T-cell (primary cell): Measurements from ENCODE around the gene RSAD1. TPM values are rescaled to one million over a fixed set of nuclear protein-coding genes. Genes with fewer than 3 reads are reported as not detected.

Experiments used
- ATAC-seq, 4 experiments: fragments of 200-7000 bp in 3 of 4; fragments of 150-1000 bp in 1 of 4; cut with Tn5 transposase; replicated peaks in 1 of 4; 1 replicate in 3 of 4; 2 replicates in 1 of 4; pipeline ENCODE4 v1.10.0; 2021; ENCODE audit warnings: moderate library complexity in 3 of 4, mild to moderate bottlenecking in 2 of 4, moderate number of reproducible peaks in 1 of 4
- CTCF ChIA-PET, 2 donors: fragments of 300-600 bp; sonication (Branson Sonifier 250); formaldehyde crosslinking; loops; one replicate each; lab custom pipeline; 2022; ENCODE audit warnings: antibody characterized with exemption in 2 of 2; lab: Charles Lee
- POLR2A ChIA-PET, 2 donors: fragments of 300-600 bp; sonication (Branson Sonifier 250); formaldehyde crosslinking; loops; one replicate each; lab custom pipeline; 2022; ENCODE audit warnings: antibody characterized with exemption in 2 of 2; lab: Charles Lee
- DNase-seq, 35 experiments: peaks; one replicate each; pipeline versions ENCODE4 v3.0.0 to v3.0.0-alpha.2; 2013 to 2023
- H3K27ac ChIP-seq: one replicate; pipeline ENCODE4 v1.5.1; 2013; ENCODE audit warnings: low read length
- H3K27me3 ChIP-seq, 2 experiments: replicated peaks in 1 of 2; 1 replicate in 1 of 2; 2 replicates in 1 of 2; pipeline versions ENCODE4 v1.6.1 to v1.7.0; 2013; ENCODE audit warnings: low read length in 1 of 2, mixed read lengths in 1 of 2; ENCODE audit not compliant: control insufficient read depth in 2 of 2, insufficient read depth in 2 of 2; ENCODE audit errors: extremely low read depth in 1 of 2
- H3K36me3 ChIP-seq, 2 donors: 1 replicate in 1 of 2; 2 replicates in 1 of 2; pipeline versions ENCODE4 v1.6.1 to v1.7.0; 2013; ENCODE audit warnings: low read length in 1 of 2; ENCODE audit not compliant: control insufficient read depth in 2 of 2, insufficient read depth in 1 of 2; ENCODE audit errors: extremely low read depth in 1 of 2
- H3K4me1 ChIP-seq, 2 experiments: 1 replicate in 1 of 2; 2 replicates in 1 of 2; pipeline versions ENCODE4 v1.6.1 to v1.7.0; 2013; ENCODE audit warnings: low read length in 2 of 2, mixed read lengths in 1 of 2; ENCODE audit not compliant: insufficient read depth in 2 of 2, control insufficient read depth in 1 of 2; ENCODE audit errors: extremely low read depth in 1 of 2
- H3K4me3 ChIP-seq, 2 donors: 1 replicate in 1 of 2; 2 replicates in 1 of 2; pipeline versions ENCODE4 v1.5.1 to v1.7.0; 2013; ENCODE audit warnings: mild to moderate bottlenecking in 2 of 2, low read length in 1 of 2, moderate library complexity in 1 of 2; ENCODE audit not compliant: control insufficient read depth in 1 of 2; ENCODE audit errors: extremely low read depth in 1 of 2
- H3K9me3 ChIP-seq: 2 replicates; pipeline ENCODE4 v1.7.0; 2013
- H3K27ac Mint-ChIP-seq, 2 donors: one replicate each; pipeline ENCODE4 v1.8.0; 2020 to 2021; ENCODE audit warnings: mild to moderate bottlenecking in 2 of 2, mixed read lengths in 2 of 2
- H3K27me3 Mint-ChIP-seq, 2 donors: one replicate each; pipeline ENCODE4 v1.8.0; 2021 to 2022; ENCODE audit warnings: mixed read lengths in 2 of 2
- H3K36me3 Mint-ChIP-seq: one replicate; pipeline ENCODE4 v1.8.0; 2021; ENCODE audit warnings: mixed read lengths
- H3K4me1 Mint-ChIP-seq, 3 donors: one replicate each; pipeline ENCODE4 v1.8.0; 2020 to 2022; ENCODE audit warnings: mixed read lengths in 3 of 3, mild to moderate bottlenecking in 1 of 3
- H3K4me3 Mint-ChIP-seq, 3 donors: one replicate each; pipeline ENCODE4 v1.8.0; 2020 to 2022; ENCODE audit warnings: mild to moderate bottlenecking in 3 of 3, mixed read lengths in 3 of 3, moderate library complexity in 3 of 3
- H3K9me3 Mint-ChIP-seq, 3 donors: one replicate each; pipeline ENCODE4 v1.8.0; 2020 to 2022; ENCODE audit warnings: mixed read lengths in 3 of 3
- WGBS: methylation state at CpG from one replicate; pipeline ENCODE4 v1.1.5; 2013; ENCODE audit warnings: missing lambda C conversion rate; ENCODE audit not compliant: insufficient coverage; 5-methylcytosine and 5-hydroxymethylcytosine counted together
- total RNA-seq, 35 experiments: library from RNA in 6 of 35; stranded (reverse) in 6 of 35; fragments of 120-200 nt in 1 of 35; gene quantifications; one replicate each; pipeline versions ENCODE4 v1.2.1 to v1.2.4 and lab custom pipeline; 2013 to 2026

Gene RSAD1
- total RNA-seq, 5 donors from 2014 or later (not counting 1 experiment from before 2014, with no cell fraction given), result 61.2 to 80.9 (median 73.2) TPM

DNA sequence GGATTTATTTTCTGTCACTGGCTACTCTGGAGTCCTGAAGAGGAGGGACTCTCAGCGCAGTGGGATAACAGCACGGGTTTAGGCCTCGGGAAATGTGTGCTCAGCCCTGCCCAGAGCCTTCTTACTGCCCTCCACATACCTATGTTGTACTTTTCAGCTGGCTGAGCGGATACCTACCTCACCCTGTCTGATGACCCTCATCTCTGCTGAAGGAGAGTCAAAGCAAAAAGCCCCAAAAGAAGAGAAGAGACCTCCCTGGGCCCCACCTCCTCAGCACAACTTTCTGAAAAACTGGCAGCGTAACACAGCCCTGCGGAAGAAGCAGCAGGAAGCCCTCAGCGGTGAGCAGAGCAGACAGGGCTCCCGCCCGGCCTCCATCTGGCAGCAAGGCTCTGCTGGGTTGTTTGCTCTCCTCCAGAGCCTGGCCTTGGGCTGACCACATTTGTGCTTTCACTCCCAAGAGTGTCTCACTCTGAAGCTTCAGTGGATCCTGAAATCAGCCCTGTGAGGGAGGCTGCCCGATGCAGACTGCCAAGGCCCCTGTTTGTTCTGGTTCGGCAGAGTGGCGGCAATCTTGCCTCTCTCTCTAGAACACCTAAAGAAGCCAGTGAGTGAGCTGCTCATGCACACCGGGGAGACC, 39.8 kb downstream of the RSAD1 start:
- H3K36me3 Mint-ChIP-seq, result no peaks in the 10 kb centered on the region
- peaks cover 0 to 4% of the 10 kb centered on the region in 2 experiments for H3K4me1 ChIP-seq
- peak overlapping the region in 1 of 2 donors; percentile 41 for H3K27ac Mint-ChIP-seq
- 91% methylated on average over 11 of the region's 13 CpGs for WGBS
- H3K9me3 ChIP-seq, result no peaks in the 10 kb centered on the region
- no peak overlapping the region for H3K4me3 ChIP-seq
- H3K27me3 ChIP-seq, result peaks cover 0 to 7% of the 10 kb centered on the region in 2 experiments
- ChIA-PET POLR2A (interaction anchor here in 1 of 2 donors (0.6 kb wide), 1 partner anchor 199 kb away, joined by 3 read pairs; no protein-coding TSS in a partner anchor), CTCF (interaction anchor here in 1 of 2 donors (0.7 kb wide), 1 partner anchor 53 kb away, joined by 3 read pairs; no protein-coding TSS in a partner anchor)
- no peaks in the 10 kb centered on the region for H3K36me3 ChIP-seq
- H3K4me3 Mint-ChIP-seq, result no peak overlapping the region
- peak in 1 of 4 experiments; percentile 26 for ATAC-seq
- H3K4me1 Mint-ChIP-seq, result peaks cover 5 to 11% (median 9%) of the 10 kb centered on the region in 3 donors
- H3K27ac ChIP-seq, result no peak overlapping the region
- H3K27me3 Mint-ChIP-seq, result no peaks in the 10 kb centered on the region
- no peak for DNase-seq
- no peaks in the 10 kb centered on the region for H3K9me3 Mint-ChIP-seq

DNA sequence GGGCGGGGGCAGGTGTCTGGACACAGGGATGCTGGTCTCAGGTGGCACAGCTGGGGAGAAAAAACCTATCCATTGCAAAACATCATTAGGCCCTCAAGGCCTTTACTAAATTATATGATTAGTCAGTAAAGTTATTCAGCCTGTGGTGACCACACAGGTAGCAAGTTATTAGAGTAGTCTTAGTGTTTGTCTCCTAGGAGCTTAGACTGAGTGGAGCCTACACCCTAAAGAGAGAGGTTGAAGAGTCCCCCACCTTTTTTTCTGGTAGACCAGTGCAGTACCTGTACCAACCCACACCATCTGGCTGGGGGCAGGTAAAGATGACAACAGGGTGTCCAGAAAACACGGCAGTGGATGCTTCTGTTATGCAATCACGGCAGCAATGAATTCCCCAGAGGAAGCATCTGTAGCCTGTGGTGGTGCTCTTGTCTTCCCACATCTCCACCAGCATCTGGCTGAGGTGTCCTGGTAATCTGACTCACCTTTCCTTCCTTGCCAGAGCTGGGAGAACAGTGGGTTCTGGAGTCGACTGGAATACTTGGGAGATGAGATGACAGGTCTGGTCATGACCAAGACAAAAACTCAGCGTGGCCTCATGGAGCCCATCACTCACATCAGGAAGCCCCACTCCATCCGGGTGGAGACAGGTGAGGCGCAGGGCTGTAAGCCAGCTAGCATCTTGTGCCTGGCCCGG, 40.6 kb downstream of the RSAD1 start:
- H3K36me3 Mint-ChIP-seq, result no peaks in the 10 kb centered on the region
- H3K9me3 Mint-ChIP-seq, result no peaks in the 10 kb centered on the region
- H3K9me3 ChIP-seq, result no peaks in the 10 kb centered on the region
- no peak for ATAC-seq
- no peak overlapping the region for H3K27ac ChIP-seq
- CTCF ChIA-PET, result interaction anchor here in 1 of 2 donors (0.7 kb wide), 1 partner anchor 52 kb away, joined by 3 read pairs; no protein-coding TSS in a partner anchor
- 90% methylated on average over 7 of the region's 8 CpGs for WGBS
- no peaks in the 10 kb centered on the region for H3K36me3 ChIP-seq
- H3K27me3 Mint-ChIP-seq, result no peaks in the 10 kb centered on the region
- POLR2A ChIA-PET, result no interaction called here
- H3K4me1 Mint-ChIP-seq, result peaks cover 5 to 11% (median 9%) of the 10 kb centered on the region in 3 donors
- no peak overlapping the region for H3K27ac Mint-ChIP-seq
- no peak overlapping the region for H3K4me3 Mint-ChIP-seq
- peaks cover 0 to 4% of the 10 kb centered on the region in 2 experiments for H3K4me1 ChIP-seq
- H3K27me3 ChIP-seq, result peaks cover 0 to 7% of the 10 kb centered on the region in 2 experiments
- no peak overlapping the region for H3K4me3 ChIP-seq
- DNase-seq, result no peak

DNA sequence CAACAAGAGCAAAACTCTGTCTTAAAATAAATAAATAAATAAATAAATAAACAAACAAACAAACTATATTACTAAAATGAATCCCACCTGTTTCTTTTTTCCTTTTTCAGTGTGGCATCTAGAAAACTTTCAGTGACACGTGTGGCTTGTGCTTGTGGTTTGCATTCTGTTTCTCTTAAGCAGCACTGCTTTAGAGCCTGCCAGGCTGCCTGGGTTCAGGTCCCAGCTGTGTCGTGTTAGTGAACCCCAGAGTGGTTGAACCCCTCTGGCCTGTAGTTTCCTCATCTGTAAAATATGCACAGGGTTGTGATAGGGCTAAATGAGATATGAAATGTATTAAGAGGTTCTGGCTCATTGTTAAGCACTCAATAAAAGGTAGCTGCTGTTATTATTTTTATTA, 41.8 kb downstream of the RSAD1 start:
- WGBS, result 14% methylated on average over 1 of the region's 2 CpGs
- CTCF ChIA-PET, result no interaction called here
- H3K27ac Mint-ChIP-seq, result no peak overlapping the region

DNA sequence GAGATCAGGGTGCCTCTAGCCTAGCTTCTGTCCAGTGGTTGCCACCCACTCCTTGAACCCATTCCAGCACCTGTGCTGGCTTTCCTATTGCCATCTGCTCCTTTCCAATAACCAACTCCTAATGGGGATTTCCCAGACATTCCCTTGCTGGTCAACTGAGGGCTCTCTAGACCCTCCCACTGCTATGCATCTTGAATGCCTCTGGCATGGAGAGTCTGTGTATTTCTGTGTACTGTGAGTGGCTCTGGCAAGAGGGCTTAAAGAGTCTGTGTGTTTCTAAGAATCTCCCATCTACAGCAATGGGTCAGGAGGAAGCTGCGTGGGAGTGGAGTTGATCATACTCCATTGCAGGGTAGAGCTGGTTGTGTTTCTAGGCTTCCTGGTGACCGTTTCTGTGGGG, 42.9 kb downstream of the RSAD1 start:
- no peak overlapping the region for H3K4me3 Mint-ChIP-seq
- H3K9me3 Mint-ChIP-seq, result no peaks in the 10 kb centered on the region
- no peak overlapping the region for H3K27ac Mint-ChIP-seq
- H3K36me3 Mint-ChIP-seq, result no peaks in the 10 kb centered on the region
- Histone ChIP-seq H3K36me3 (no peaks in the 10 kb centered on the region), H3K9me3 (no peaks in the 10 kb centered on the region), H3K4me3 (no peak overlapping the region), H3K4me1 (peaks cover 0 to 4% of the 10 kb centered on the region in 2 experiments), H3K27me3 (peaks cover 0 to 5% of the 10 kb centered on the region in 2 experiments), H3K27ac (no peak overlapping the region)
- ChIA-PET POLR2A (interaction anchor here in 1 of 2 donors (0.6 kb wide), 1 partner anchor 18 kb away, joined by 3 read pairs; no protein-coding TSS in a partner anchor), CTCF (interaction anchor here in 1 of 2 donors (0.5 kb wide), 1 partner anchor 21 kb away, joined by 3 read pairs; no protein-coding TSS in a partner anchor)
- H3K27me3 Mint-ChIP-seq, result no peaks in the 10 kb centered on the region
- ATAC-seq (no peak), DNase-seq (no peak)
- peaks cover 5 to 10% (median 9%) of the 10 kb centered on the region in 3 donors for H3K4me1 Mint-ChIP-seq
- WGBS, result 75% methylated on average over 2 of the region's 2 CpGs

More for the DNA sequence above, 41.8 kb downstream of the RSAD1 start:
- Histone ChIP-seq H3K4me3 (no peak overlapping the region), H3K4me1 (peaks cover 0 to 4% of the 10 kb centered on the region in 2 experiments), H3K27me3 (peaks cover 0 to 5% of the 10 kb centered on the region in 2 experiments), H3K9me3 (no peaks in the 10 kb centered on the region), H3K27ac (no peak overlapping the region), H3K36me3 (no peaks in the 10 kb centered on the region)
- Mint-ChIP-seq H3K36me3 (no peaks in the 10 kb centered on the region), H3K27me3 (no peaks in the 10 kb centered on the region), H3K4me1 (peaks cover 5 to 11% (median 9%) of the 10 kb centered on the region in 3 donors), H3K9me3 (no peaks in the 10 kb centered on the region), H3K4me3 (no peak overlapping the region)
- ATAC-seq (no peak), DNase-seq (no peak)
- POLR2A ChIA-PET, result no interaction called here

DNA sequence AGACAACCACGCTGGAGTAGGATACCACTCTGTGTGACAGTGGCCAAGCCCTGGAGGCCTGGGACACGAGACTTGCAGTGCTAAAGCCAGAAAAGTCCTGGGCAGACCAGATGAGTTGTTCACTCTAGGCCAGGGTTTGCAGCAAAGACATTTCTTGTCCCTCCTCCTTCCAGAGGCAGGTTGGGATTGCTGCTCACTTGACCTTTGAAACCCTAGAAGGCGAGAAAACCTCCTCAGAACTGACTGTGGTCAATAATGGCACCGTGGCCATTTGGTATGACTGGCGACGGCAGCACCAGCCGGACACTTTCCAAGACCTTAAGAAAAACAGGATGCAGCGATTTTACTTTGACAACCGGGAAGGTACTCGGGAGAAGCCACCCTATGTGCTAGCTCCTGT, 44.1 kb downstream of the RSAD1 start:
- DNase-seq (no peak), ATAC-seq (no peak)
- H3K4me3 Mint-ChIP-seq, result no peak overlapping the region
- H3K4me1 Mint-ChIP-seq, result no peaks in the 10 kb centered on the region
- whole genome bisulfite sequencing, result 79% methylated on average over 8 of the region's 10 CpGs
- no peaks in the 10 kb centered on the region for H3K9me3 Mint-ChIP-seq
- no peaks in the 10 kb centered on the region for H3K36me3 Mint-ChIP-seq
- Histone ChIP-seq H3K4me3 (no peak overlapping the region), H3K27ac (no peak overlapping the region), H3K9me3 (no peaks in the 10 kb centered on the region), H3K36me3 (no peaks in the 10 kb centered on the region), H3K4me1 (no peaks in the 10 kb centered on the region), H3K27me3 (peaks cover 0 to 8% of the 10 kb centered on the region in 2 experiments)
- ChIA-PET POLR2A (no interaction called here), CTCF (no interaction called here)
- H3K27me3 Mint-ChIP-seq, result no peaks in the 10 kb centered on the region
- H3K27ac Mint-ChIP-seq, result no peak overlapping the region

DNA sequence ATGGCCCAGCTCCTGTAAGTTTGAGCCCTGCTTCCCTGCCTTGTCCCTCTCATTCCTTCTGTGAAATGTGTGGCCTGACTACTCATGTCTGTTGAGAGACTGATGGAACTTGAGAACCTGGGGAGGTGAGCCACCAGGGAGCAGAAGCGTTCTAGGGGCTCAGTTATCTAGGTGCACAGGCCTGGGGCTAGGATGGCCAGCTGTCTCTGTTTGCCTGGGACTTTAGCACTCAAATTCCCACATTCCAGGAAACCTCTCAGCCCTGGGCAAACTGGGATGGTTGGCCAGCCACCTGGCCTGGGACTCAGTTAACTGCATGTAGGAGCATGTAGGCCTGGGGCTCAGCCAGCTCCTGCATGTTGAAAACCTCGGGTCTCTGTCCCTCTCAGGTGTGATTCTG, 44.5 kb downstream of the RSAD1 start:
- H3K4me1 Mint-ChIP-seq, result no peaks in the 10 kb centered on the region
- POLR2A ChIA-PET, result no interaction called here

More for the DNA sequence above, 44.5 kb downstream of the RSAD1 start:
- WGBS, result no CpG with 5 or more reads among the region's 2 CpGs
- H3K27ac Mint-ChIP-seq, result no peak overlapping the region
- H3K4me3 Mint-ChIP-seq, result no peak overlapping the region
- Histone ChIP-seq H3K27ac (no peak overlapping the region), H3K36me3 (no peaks in the 10 kb centered on the region), H3K9me3 (no peaks in the 10 kb centered on the region), H3K27me3 (peaks cover 0 to 13% of the 10 kb centered on the region in 2 experiments), H3K4me3 (no peak overlapping the region), H3K4me1 (no peaks in the 10 kb centered on the region)
- CTCF ChIA-PET, result no interaction called here
- H3K9me3 Mint-ChIP-seq, result no peaks in the 10 kb centered on the region
- ATAC-seq, result no peak
- H3K27me3 Mint-ChIP-seq, result peaks cover 0 to 2% of the 10 kb centered on the region in 2 donors
- no peak for DNase-seq
- no peaks in the 10 kb centered on the region for H3K36me3 Mint-ChIP-seq
